ENCODE data around the gene THSD7A.

DNA sequence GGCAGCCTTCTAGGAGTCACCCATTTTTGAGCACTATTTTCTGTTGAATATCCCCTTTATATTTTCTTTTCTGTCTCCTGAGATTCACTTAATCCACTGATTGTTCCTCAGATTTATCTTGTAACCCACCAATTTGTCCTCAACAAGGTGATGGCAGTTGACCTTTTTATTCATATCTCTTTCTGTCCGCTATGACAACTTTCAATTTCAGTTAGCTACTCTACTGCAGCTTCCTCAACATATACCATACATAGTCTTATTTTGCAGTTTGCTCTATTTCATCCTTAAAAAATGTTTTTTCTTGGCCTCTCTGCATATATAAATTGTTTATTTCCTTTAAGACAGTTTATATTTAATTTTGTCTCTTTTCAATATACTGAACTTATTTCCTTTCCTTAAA lies 101.3 kb downstream of the THSD7A start:
- TF ChIP-seq, protein P1, sequence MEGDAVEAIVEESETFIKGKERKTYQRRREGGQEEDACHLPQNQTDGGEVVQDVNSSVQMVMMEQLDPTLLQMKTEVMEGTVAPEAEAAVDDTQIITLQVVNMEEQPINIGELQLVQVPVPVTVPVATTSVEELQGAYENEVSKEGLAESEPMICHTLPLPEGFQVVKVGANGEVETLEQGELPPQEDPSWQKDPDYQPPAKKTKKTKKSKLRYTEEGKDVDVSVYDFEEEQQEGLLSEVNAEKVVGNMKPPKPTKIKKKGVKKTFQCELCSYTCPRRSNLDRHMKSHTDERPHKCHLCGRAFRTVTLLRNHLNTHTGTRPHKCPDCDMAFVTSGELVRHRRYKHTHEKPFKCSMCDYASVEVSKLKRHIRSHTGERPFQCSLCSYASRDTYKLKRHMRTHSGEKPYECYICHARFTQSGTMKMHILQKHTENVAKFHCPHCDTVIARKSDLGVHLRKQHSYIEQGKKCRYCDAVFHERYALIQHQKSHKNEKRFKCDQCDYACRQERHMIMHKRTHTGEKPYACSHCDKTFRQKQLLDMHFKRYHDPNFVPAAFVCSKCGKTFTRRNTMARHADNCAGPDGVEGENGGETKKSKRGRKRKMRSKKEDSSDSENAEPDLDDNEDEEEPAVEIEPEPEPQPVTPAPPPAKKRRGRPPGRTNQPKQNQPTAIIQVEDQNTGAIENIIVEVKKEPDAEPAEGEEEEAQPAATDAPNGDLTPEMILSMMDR (IDR thresholded peaks at IDR 0.05; ENCODE audit: insufficient read depth, low read depth, low read length): no peak
- no peak for TF ChIP-seq EZH2 (IDR thresholded peaks at IDR 0.05; ENCODE audit: insufficient read depth, low read length)
